HG02610 (cell line): ENCODE data around the gene PDIA5.

ENCODE experiments used
- ATAC-seq: cut with Tn5 transposase; IDR thresholded peaks from one replicate; pipeline ENCODE4 v1.9.1; 2021; ENCODE audit warnings: mild to moderate bottlenecking, moderate library complexity; ENCODE audit not compliant: unreplicated experiment

PDIA5 gene

GRCh38 chr3:123089611-123090331, 22.9 kb downstream of the PDIA5 start:
- no peak for ATAC-seq

DNA sequence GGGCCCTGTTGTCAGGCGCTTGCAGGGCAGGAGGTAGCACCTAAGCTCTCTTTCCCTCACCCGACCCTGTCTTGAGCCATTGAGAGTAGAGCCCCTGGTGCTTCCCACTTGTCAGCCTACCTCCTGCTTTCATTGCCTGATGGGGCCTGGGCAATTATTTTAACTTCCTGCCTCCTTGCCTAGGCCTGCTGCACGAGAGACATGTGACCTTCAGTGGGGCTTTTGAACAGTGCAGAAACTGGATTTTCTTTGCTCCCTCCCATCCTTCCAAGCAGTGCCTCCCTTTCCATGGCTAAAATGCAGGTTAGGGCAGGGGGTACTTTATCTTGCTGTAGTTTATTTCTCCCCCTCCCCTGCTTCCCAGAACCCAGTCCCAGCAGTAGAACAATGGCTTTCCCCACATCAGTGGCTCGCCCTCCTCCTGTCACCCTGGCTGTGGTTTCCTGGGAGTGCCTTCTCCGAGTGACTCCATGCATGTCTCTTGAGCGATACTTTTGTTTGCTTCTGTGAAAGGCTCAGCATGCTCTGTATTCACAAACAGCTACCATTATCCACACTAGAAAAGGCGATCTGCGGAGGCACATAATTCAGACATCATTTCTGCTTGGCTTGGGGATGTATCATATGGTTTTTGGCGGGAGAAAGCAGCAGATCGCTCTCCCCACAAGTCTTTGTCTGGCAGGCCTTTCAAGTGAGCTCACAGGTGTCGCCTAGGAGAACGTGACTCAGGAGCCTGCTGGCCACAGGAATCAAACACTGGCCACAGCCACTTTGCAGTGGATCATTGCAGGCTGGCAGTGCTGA, 24.1 kb downstream of the PDIA5 start:
- no peak for ATAC-seq

- no peak for ATAC-seq
Measured at GRCh38 chr3:123092243-123092642, 25.4 kb downstream of the PDIA5 start.

- no peak for ATAC-seq
Measured at GRCh38 chr3:123093696-123094095, 26.9 kb downstream of the PDIA5 start.

GRCh38 chr3:123094516-123095313, 27.9 kb downstream of the PDIA5 start:
- no peak for ATAC-seq

DNA sequence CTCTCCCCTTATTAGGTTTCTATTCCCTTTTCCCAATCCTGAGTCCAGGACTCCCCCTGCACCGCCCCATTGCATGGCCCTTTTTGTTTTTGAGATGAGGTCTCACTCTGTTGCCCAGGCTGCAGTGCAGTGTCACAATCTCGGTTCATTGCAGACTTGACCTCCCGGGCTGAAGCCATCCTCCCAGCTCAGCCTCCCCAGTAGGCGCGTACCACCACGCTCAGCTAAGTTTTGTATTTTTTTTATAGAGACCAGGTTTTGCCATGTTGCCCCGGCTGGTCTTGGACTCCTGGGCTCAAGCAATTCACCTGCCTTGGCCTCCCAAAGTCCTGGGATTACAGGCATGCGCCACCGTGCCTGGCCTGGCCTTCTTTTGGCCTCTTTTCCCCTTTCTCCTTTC, 29.3 kb downstream of the PDIA5 start:
- no peak for ATAC-seq

DNA sequence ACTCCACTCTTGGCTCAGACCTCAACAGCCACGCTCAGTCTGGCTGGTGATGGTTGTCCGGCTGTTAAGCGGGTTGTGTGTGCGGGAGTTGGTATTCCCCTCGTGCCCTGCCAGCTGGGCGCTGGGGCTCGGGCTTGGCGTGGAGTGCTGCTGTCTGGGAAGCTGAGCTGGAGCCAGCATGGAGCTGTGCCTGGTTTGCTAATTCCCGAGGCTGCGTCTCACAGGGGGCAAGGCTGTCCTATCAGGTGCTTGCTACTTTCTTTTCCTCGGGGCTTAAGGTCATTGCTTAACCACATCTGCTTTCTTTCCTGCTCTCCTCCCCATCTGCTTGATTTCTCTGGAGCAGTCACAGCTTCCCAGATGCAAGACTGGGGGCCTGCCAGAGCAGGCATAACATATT, 29.9 kb downstream of the PDIA5 start:
- no peak for ATAC-seq

- ATAC-seq: no peak
Measured at GRCh38 chr3:123098426-123099330, 31.9 kb downstream of the PDIA5 start.

DNA sequence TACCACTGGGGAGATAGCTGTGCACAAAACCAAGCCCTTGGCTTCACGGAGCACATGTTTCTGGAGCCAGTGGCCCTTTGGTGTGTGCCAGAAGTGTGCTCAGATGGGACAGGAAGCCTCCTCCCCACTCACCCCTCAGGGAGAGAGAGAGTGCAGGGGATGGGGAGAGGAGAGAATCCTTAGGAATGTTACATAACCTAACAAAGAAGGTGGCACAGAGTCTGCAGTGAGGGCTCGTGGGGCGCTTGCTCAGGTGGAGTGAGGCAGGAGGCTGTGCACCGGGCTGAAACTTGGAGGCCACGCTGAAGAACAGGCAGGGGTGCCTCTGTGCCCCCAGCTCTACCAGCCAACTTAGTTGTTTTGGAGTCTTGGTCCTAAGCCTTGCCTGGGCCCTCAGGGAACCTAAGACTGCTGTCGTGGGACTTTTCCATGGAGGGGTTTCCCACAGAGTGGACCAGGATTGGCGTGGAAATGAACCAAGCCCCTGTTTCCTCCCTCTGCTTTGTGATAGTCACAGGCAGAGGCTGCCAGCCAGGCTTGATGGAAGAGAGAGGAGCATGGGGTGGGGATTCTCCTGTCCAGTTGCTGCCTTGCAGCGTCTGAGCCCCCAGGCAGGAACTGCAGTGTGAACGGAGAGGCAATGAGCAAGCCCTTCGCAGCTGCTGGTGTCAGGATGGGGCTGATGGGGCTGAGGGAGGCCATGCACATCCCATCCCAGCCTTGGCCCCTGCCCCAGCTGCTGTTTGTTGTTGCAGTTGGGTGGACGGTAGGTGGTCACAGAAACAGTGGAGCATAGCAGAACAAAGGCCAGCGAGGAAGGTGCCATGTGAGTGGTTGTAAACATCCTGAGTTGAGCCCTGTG, 32.7 kb downstream of the PDIA5 start:
- ATAC-seq: no peak

- no peak for ATAC-seq
Measured at GRCh38 chr3:123100193-123100776, 33.5 kb downstream of the PDIA5 start.

- ATAC-seq: no peak
Measured at GRCh38 chr3:123102249-123102648, 35.4 kb downstream of the PDIA5 start.

- no peak for ATAC-seq
Measured at GRCh38 chr3:123102826-123103225, 36.0 kb downstream of the PDIA5 start.

DNA sequence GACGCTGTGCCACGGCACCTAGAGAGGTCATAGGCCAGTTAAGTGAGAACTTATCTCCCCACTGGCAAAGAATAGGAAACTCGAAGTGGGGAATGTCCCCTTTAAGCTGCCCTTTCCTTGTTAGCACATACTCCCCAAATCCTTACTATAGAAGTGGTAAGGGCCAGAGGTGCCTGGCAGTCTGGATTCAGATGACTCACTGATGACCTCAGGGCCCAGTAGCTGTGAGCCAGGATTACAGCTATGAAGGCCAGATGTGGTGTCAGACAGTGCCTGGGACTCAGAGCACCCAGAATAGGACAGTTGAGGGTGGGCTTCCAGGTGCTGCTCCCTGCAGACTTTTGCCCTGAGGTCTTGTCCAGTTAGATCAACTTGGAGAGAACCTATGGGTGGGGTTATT, 37.7 kb downstream of the PDIA5 start:
- no peak for ATAC-seq

- peak; percentile 69 for ATAC-seq
Measured at GRCh38 chr3:123105201-123106189, 38.7 kb downstream of the PDIA5 start.

GRCh38 chr3:123110282-123110975, 43.6 kb downstream of the PDIA5 start:
- no peak for ATAC-seq

GRCh38 chr3:123110976-123111615, 44.3 kb downstream of the PDIA5 start:
- no peak for ATAC-seq

- no peak for ATAC-seq
Measured at GRCh38 chr3:123111640-123112039, 44.8 kb downstream of the PDIA5 start.
